HG02610 (cell line): ENCODE data around the gene UBALD2.
"Not testable (repeated sequence)": the region's sequence is repeated elsewhere in the genome, so short reads cannot be mapped to it uniquely, and the experiment has no call there.

Experiments used
- ATAC-seq: cut with Tn5 transposase; IDR thresholded peaks from one replicate; pipeline ENCODE4 v1.9.1; 2021; ENCODE audit warnings: mild to moderate bottlenecking, moderate library complexity; ENCODE audit not compliant: unreplicated experiment

The UBALD2 gene

DNA sequence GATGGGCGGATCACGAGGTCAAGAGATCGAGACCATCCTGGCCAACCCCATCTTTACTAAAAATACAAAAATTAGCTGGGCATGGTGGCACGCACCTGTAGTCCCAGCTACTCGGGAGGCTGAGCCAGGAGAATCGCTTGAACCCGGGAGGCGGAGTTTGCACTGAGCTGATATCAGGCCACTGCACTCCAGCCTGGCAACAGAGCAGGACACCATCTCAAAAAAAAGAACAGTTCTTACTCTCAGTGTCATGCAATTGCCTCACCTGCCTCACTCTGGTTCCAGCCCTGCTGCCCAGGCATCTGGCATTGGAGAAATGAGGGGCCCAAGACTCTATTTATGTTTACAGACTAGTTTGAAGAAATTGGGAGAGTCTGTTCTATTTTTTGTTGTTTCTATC, 20.4 kb upstream of the UBALD2 start:
- ATAC-seq: not testable (repeated sequence)

DNA sequence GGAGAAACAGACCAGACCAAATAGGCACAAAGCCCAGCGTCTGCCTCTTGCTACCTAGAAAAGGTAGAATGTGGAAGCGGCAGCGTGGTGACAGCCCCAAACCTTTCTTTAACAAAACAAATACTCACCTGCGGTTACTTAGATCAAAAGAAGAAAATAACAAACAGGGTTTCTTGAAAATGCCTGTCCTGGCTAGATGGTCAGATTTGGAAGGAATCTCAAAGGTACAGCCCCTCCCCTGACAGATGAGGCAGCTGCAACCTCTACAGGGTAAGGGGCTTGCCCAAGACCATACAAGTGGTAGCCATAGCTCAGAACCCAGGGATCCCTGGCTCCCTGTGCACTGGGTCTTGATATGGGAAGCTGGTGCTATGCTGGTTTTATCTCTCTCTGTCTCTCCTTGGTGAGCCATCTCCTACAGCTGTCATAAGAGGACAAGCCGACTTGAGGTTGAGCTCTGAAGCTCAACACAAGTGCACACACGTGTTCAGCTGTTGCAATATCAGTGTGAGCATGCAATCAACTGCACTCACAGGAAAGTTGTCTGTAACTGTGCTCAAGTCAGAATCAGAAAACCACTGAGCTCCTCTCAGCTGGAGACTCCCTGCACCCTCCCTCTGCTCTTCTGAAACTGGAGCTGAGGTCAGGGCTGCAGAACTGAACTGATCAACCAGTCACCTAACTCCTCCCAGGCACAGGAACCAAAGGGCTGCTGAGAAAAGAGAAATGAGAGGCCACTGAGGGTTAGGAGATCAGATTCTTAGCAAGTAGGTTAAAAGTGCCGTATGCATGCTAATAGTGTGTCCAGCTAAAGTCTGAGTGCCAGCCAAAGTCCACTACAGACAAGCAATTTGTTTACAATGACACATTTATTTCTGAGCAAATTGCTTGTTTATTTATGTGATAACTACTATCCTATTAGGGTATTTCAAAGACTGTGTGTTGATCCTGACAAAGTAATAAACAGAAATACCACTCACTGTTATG, 18.8 kb upstream of the UBALD2 start:
- peak; percentile 95 for ATAC-seq

DNA sequence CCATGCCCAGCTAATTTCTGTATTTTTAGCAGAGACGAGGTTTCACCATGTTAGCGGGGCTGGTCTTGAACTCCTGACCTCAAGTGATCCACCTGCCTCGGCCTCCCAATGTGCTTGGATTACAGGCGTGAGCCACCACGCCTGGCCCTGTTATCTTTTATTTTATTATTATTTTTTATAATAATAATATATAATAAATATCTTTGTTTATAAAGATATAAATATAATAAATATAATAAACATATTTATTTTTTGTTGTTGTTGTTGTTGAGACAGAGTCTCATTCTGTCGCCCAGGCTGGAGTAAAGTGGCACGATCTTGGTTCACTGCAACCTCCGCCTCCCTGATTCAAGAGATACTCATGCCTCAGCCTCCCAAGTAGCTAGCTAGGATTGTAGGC, 17.8 kb upstream of the UBALD2 start:
- ATAC-seq: no peak

DNA sequence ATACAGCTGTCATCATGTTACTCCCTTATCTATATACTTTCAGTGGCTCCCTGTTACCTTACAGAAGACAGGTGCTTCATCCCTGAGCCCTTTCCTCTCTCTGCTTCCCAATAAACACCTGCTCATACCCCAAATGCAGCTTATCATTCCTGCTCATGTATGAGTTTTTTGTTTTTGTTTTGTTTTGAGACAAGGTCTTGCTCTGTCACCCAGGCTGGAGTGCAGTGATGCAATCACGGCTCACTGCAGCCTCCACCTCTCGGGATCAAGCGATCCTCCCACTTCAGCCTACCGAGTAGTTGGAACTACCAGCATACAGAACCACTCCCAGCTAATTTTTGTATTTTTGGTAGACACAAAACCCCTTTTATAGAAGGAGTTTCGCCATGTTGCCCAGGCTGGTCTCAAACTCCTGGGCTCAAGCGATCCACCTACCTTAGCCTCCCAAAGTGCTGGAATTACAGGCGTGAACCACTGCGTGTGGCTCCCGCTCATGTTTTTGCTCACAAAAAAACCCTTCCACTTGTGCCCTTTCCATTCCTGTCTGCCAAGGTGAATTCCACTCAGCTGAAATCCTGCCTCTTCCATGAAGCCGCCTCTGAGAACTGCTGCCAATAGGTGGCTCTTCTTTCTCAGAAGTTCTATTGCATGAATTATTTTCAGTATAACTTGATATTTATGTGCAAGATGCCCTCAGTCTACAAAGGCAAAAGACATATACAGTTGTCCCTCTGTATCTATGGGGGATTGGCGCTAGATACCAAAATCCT, 16.9 kb upstream of the UBALD2 start:
- ATAC-seq: no peak

DNA sequence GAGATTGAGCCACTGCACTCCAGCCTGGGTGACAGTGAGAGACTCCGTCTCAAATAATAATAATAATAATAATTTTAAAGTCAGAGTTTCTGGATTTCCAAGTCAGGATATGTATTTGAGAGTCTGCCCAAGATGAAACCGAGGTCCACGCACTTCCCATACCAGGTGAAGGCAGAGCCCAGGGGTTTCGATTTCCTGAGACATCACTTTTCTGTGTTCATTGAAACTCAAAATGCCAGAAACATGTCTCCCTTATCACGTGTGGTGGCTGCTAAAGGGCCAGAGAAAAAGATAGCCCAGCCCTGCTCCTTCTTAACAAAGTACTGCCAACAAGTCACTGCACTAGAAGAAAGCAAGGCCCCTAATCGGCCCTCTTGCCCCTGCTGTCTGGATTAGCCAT, 15.0 kb upstream of the UBALD2 start:
- ATAC-seq: no peak

DNA sequence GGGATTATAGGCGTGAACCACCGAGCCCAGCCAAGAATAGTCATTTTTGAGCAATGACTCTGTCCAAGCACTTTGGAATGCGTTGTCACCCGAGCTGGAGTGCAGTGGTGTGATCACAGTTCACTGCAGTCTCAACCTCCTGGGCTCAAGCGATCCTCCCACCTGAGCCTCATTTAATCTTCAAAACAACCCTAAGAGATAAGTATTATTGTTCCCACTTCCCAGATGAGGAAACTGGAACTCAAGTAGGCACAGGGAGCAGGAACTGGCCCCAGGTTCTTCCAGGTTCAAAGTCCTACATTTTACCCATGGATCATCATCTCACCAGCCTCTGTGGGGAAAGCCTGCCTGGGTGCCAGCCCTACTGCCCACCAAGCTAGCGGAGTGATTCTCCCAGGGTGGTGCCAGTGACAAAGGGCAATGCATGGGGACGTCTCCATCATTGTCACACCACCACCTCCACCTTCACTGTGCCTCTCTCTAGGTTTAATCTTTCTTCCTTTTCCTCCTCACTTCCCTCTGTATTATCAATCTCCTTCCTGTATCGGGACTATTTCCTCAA, 13.6 kb upstream of the UBALD2 start:
- ATAC-seq: no peak

DNA sequence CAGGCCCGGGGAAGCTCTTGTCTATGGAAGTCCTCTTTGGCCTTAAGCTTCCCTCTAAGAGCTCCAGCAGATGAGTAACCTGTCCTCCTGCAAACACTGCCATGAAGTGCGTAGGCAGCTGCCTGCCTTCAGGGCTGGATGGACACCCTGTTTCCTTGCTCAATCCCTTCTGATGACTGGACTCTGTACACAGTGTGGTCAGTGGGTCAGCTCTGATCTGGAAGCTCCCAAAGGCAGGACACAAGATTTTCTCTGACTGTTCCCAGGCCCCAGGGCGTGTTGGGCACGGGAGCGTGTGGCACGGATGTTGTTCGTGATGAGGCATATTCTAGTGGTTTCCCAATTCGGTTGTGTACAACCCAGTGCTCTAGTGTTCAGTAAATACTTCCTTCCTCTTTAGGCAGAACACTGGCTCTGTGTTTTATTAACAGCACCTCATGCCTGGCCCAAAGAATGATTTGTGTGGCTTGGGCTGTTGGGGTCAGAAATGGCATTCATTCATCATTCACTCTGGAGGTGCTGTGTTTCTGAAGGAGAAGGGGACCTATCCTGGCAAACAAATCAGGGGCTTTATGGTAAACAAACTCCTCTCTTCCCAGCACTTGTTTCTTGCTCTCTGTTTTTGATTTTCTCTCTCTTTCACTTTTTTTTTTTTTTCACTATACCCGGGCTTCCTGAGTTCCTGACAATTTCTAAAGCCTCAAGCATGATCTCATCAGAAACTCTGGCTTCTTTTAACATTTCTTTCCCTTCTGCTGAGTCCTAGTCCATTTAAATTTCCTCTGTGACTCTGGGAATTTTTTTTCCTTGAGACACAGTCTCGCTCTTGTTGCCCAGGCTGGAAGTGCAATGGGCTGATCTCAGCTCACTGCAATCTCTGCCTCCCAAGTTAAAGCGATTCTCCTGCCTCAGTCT, 12.9 kb upstream of the UBALD2 start:
- ATAC-seq: no peak

DNA sequence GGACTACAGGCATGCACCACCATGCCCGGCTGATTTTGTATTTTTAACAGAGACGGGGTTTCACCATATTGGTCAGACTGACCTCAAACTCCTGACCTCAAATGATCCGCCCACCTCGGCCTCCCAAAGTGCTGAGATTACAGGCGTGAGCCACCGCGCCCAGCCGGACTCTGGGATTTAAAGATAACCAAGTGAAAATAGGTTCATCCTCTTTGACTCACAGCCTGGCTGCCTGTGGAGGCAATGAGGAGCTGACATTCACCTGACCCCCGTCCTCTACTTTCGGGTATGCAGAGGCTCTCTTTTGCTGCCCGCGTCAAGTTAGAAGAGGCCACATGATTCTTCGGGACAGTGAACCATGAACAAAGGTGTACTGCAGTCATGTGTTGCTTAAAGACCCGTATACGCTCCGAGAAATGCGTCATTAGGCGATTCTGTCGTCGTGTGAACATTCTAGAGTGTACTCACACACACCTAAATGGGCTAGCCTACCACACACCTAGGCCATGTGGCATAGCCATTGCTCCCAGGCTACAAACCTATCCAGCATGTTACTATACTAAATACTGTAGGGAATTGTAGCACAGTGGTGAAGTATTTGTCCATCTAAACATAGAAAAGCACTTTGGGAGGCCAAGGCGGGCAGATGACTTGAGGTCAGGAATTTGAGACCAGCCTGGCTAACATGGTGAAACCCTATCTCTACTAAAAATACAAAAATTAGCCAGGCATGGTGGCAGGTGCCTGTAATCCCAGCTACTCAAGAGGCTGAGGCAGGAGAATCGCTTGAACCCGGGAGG, 12.0 kb upstream of the UBALD2 start:
- ATAC-seq: not testable (repeated sequence)

DNA sequence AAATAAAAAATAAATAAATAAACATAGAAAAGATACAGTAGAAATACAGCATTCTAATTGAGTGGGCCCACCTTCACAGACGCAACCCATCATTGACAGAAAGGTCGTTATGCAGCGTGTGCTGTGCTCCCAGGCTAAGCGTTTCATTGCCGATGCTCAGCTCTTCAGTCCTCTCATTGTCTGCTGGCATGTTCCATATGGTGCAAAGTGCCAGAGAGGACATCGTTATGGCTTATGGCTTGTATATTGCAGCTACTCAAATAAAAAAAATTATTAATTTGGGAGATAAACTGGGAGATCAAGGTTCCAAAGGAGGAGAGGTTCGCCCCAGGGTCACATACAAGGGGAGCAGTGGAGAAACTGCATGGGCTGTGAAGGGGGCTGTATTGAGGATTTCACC, 11.3 kb upstream of the UBALD2 start:
- ATAC-seq: no peak

DNA sequence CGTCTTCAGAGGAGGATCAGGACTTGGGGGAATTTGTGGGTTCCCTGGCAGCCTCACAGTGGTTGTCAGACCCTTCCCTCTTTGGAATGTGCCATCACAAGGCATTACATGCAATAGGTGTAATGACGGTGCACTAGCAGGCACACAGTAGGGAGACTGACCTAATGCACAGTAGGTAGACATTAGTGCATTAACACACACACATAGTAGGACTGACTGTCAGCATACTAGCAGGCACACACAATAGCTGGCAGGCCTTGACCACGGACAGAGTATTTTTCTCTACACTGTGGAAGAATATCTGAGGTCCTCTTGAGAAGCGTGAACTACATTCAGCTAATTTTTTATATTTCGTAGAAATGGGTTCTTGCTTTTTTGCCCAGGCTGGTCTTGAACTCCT, 10.9 kb upstream of the UBALD2 start:
- no peak for ATAC-seq

DNA sequence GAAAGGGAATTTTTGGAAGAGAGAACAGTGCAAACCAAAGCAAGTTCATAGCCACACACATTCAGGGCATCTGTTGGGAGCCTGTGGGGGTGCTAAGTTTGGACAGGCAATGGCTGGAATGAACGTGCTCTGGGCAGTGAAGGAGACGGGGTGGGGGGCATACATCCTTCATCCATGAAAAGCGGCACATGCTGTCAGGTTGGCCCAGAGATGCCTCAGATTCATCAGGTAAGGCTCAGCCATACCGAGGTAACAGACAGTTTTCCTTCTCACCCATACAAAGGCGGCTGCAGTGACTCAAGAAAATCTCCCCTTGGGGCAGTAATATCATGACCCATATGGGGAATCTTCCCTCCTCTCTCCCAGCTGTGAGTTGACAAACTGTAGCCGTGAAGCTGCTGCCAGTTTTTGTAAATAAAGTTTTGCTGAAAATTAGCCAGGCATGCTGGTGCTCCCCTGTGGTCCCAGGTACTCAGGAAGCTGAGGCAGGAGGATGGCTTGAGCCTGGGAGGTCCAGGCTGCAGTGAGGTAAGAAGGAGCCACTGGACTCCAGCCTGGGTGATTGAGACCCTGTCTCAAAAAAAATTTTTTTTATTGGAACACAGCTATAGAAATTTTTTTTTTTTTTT, 9.2 kb upstream of the UBALD2 start:
- ATAC-seq: no peak

DNA sequence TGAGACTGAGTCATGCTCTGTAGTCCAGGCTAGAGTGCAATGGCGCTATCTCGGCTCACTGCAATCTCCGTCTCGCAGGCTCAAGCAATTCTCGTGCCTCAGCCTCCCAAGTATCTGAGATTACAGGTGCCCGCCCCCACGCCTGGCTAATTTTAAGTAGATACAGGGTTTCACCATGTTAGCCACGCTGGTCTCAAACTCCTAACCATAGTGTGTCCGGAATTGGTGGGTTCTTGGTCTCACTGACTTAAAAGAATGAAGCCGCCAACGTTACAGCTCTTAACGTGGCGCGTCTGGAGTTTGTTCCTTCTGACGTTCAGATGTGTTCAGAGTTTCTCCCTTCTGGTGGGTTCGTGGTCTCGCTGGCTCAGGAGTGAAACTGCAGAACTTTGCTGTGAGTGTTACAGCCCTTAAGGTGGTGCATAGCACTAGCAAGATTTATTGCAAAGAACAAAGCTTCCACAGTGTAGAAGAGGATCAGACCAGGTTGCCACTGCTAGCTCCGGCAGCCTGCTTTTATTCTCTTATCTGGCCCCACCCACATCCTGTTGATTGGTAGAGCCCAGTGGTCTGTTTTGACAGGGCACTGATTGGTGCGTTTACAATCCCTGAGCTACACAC, 8.6 kb upstream of the UBALD2 start:
- not testable (repeated sequence) for ATAC-seq

DNA sequence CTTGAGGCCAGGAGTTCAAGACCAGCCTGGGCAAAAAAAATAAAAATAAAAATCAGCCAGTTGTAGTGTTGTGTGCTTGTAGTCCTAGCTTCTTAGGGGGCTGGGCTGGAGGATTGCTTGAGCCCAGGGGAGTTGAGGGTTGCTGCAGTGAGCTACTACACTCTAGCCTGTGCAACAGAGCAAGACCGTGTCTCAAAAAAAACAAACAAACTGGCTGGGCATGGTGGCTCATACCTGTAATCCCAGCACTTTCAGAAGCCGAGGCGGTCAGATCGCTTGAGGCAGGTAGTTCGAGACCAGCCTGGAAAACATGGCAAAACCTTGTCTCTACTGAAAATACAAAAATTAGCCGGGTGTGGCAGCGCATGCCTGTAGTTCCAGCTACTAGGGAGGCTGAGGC, 4.9 kb upstream of the UBALD2 start:
- ATAC-seq: no peak

DNA sequence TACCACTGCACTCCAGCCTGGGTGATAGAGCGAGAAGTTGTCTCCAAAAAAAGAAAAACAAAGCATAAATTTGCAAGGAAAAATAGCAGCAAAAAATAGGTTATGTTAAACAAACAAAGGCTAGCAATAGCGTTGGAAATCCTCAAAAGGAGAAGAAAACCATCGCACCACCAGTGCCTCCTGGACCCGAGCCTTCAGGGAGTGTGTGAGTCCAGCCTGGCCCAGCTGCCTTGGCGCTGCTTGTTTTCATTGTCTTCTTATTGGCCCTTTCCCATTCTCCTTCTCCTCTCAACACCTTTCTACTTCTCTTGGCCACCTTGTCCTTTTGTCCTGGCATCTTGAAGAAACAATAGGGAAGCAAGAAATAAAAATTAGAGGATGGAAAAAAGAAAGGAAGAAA, 4.5 kb upstream of the UBALD2 start:
- no peak for ATAC-seq

DNA sequence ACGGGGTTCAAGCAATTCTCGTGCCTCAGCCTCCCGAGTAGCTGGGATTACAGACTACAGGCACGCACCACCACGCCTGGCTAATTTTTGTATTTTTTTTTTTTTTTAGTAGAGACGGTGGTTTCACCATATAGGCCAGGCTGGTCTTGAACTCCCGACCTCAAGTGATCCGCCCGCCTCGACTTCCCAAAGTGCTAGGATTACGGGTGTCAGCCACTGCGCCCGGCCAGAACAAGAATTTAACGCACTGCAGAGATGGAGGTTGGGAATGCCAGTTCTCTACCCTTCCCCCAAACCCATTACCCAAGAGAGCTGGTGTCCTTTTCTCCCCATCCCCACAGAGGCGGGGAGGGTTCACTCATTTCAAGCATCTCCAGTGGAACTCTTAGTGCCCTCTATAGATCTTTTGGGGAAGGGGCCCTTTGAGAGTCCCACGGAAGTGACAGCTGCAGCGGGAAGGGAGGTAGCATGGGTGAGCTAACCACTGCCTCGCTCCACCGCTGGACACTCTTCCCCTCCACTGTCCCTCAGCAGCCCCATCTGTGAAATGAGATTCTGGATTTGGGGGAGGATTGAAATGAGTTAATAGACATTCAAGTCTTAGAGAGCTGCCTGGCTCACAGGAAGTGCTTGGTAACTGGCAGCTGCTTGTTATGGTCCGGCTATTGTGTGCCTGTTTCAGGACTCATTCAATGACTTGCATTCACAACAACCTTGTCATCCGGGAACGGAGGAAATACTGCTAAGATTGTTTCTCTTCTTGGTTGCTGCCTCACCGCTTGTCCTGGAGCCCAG, 3.5 kb upstream of the UBALD2 start:
- no peak for ATAC-seq

DNA sequence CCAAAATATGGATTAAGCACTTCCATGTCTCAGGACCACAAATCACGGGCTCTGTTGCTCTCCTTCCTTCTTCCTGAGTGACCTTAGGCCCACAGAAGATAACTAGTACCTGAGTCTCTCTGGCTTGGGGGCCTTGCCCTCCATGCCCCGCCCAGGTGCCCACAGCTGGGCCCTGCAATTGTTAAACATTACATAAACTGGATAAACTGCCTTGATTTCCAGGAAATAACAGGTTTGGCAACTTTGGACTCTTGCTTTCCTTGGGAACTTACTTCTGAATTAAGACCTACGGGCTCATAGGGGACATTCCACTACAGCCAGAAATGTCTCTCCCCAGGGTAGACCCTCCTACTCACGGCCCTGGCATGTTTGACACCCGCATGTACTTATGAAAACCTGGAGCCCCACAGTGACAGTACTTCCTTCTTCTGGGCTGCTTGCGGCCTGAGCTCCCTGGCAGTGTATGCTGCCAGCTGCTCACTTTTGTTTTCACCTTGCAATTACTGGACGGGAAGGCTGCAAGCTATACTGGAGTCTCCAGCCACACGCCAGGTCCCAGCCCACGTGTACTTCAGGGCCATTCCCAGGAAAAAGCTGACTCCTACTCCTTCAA, 2.3 kb upstream of the UBALD2 start:
- ATAC-seq: no peak

DNA sequence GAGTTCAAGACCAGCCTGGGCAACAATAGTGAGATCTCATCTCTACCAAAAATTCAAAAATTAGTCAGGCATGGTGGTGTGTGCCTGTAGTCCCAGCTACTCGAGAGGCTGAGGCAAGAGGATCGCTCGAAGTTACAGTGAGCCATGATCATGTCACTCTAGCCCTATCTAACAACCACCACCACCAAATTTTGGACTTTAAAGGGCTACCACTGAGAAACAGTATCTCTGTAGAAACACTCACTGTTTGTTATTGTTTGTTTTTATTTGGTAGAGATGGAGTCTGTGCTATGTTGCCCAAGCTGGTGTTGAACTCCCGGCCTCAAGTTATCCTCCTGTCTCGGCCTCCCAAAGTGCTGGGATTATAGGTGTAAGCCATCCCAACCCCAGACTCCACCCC, 1.3 kb upstream of the UBALD2 start:
- no peak for ATAC-seq

DNA sequence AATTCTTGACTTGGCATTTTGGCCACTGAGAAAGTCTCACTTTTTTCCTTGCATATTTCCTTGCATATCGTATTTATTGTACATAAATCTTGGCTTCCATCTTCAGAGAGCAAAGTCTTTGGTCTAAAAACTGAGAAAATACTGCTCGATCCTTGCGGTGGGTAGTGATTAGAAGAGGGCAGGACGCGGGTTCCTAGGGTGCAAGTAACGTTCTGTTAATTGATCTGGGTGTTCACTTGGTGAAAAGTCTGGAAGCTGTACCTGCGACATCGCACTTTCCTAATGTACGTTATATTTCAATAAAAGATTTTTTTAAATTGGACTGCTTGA, 758 bp upstream of the UBALD2 start:
- ATAC-seq: no peak
